IPS DF 4.7 (cell line): ENCODE results near the gene TCF12.
"Not testable (repeated sequence)": the region's sequence is repeated elsewhere in the genome, so short reads cannot be mapped to it uniquely, and the experiment has no call there.

ENCODE experiments used
- DNase-seq: peaks from one replicate; pipeline ENCODE4 v3.0.0-alpha.2; 2013; ENCODE audit warnings: low spot score; ENCODE audit errors: extremely low read depth

Gene TCF12

DNA sequence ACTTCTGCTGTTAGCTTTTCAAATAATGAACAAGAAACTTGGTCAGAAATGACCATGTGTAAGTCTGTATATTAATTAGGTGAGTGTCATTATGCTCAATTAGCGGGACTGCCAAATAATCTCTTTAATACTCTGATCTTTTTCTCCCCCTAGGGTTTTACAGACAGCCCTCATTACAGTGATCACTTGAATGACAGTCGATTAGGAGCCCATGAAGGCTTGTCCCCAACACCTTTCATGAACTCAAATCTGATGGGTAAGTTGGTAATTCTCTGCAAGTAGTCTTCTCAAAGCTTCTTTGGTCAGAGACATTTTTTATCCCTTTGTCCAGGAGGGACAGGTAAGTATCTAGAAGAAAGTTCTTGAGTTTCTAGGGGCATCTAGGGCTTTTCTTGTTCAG is 173.2 kb downstream of the TCF12 start:
- no peak for DNase-seq

DNA sequence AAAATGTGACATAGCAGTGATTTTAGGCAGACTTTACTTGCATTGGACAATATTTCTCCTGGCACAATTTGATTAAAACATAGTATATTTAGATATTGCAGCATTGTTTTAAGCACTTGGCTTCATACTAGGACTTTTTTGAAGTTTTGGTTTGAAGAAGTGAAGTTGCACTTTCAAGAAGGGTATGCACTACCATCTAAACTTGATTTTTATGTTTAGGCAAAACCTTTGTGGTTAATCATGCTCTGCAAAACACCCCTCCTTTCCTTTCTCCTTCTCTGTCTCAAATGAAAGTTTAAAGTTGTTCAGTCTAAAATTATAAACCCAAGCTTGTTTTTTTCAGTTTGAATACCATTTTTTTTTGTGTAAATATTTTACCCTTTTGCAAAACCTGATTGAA is 173.8 kb downstream of the TCF12 start:
- no peak for DNase-seq

DNA sequence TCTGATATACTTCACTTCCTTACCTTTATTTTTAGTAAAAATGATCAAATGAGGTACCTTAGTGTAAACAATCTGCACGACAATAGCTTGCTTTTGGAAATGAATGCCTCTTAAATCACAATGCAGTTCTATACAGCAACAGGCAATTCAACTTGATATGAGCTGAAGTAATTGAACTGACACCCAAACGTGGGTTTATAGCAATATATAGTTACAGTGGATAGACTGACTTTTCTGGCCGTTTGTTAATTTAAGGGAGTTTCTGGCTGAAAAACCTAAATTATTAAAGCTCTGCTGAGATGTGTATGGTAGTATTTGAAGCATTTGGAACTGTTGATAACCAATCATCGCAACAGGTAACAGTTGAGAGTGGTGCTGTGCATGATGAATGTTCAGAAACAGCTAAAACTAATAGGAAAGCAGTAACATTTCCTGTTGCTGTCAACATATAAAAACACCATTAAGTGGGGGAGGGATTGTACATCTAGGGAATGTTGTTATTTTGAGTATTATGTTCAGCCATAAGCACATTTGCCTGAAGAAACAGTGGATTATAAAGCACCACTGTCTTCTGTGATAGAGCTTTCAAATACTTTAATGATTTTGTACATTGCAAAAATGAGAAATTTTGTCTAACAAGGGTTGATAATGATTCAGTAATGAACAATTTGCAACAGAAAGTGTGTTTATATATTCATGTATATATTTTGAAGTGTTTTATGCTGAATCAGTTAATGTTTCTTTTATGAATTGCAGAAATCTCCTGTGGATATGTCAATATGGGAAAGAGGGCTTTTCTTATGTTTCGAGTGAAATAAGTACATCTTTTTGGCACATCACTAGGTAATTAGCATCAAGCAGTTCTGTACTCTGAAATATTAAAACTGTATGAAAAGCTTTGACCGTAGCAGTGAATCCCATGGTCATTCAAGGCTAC is 176.1 kb downstream of the TCF12 start:
- DNase-seq = no peak

- no peak for DNase-seq
Measured at GRCh38 chr15:57095896-57096295, 177.5 kb downstream of the TCF12 start.

- no peak for DNase-seq
Measured at GRCh38 chr15:57097246-57097645, 178.8 kb downstream of the TCF12 start.

GRCh38 chr15:57097919-57098543 is 179.6 kb downstream of the TCF12 start:
- DNase-seq = not testable (repeated sequence)

DNA sequence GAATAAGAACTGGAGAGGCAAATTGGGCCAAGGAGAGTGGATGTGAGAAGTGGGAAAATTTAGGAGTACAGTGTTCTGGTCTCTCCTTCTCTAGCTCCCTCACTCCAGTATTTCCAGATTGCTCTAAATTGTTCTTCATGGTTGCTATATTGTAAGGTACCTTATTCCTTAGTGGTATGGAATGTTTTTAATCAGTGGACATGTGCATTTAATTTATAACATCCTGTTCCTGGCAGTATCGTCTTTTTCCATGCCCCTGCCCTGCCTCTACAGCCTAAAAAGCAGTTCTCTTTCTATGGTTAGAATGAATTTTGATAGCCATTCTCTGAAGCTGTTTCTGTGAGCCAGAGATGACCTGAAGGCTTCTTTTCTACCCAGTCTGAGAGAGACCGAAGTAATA is 180.5 kb downstream of the TCF12 start:
- DNase-seq = no peak

- no peak for DNase-seq
Measured at GRCh38 chr15:57100136-57100539, 181.7 kb downstream of the TCF12 start.

GRCh38 chr15:57102858-57103257 is 184.4 kb downstream of the TCF12 start:
- no peak for DNase-seq

GRCh38 chr15:57108296-57108695 is 189.9 kb downstream of the TCF12 start:
- no peak for DNase-seq

DNA sequence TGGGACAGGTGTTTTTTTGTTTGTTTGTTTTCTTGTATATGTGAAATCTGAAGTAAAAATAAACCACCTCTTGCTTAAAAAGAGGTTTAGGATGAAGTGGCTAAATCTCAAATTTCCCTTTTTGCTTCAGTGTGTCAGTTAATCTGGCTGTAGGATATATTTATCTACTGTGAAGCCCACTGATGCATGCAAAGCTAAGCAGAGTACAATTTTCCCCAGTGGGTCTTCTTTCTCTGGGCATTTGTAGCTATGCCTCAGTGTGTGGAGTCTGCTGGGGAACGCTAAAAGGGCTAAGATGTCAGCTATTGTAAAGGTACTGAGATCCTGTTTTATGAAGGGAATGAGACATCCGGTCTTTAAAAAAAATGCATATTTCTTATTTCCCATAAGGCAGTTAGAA is 190.6 kb downstream of the TCF12 start:
- DNase-seq = no peak

GRCh38 chr15:57111002-57111401 is 192.6 kb downstream of the TCF12 start:
- no peak for DNase-seq

- DNase-seq = no peak
Measured at GRCh38 chr15:57112178-57112577, 193.7 kb downstream of the TCF12 start.

DNA sequence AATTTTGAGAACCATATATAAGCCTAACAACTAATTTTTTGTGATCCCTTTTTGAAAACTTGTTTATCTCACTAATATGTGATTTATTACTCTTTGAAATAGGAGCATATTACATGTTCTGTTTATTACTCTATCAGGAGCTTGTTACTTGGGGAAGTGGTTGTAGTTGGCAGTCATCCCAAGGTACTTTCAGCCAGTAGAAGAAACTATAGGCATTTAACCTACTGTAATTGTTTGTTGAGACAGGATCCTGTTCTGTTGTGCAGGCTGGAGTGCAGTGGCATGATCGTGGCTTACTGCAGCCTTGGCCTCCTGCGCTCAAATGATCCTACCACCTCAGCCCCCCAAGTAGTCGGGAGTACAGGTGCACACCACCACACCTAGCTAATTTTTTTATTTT is 195.6 kb downstream of the TCF12 start:
- DNase-seq = no peak

DNA sequence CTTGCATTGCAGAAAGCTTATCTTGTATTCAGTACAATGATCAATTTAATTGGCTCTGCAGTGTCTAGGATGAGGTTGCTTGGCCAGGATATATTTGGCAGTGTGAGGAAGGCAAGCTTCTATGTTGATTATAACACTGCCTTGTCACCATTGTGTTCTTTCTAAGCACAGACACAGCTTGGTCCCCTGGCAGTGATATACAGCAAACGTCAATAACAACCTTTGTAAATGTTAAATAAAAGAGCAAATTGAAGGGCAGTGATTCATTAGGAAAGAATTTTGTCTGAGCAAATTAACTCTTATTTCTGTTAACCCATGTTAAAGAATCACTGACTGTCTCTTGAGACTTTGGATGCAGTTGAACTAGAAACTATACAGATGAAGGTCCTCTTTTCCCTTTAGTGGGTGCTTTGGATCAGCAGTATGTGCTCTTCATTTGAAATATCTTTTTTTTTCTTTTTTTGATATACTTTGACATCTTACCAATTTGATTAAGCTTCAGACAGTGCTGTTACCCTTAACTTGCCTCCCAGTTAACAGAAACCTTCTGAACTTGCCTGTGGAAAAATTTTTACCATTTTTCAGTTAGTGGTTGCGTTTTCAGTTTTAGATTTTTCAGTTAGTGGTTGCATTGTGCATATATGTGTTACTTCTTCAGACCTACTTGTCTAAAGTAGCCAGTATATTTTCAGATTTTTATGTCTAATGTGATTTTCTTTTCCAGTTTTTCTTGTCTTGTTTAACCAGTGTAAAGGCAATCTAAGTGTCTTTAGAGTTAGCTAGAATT is 199.8 kb downstream of the TCF12 start:
- peak; percentile 9 for DNase-seq

GRCh38 chr15:57122080-57122840 is 203.8 kb downstream of the TCF12 start:
- DNase-seq = no peak

- no peak for DNase-seq
Measured at GRCh38 chr15:57124036-57124435, 205.6 kb downstream of the TCF12 start.

DNA sequence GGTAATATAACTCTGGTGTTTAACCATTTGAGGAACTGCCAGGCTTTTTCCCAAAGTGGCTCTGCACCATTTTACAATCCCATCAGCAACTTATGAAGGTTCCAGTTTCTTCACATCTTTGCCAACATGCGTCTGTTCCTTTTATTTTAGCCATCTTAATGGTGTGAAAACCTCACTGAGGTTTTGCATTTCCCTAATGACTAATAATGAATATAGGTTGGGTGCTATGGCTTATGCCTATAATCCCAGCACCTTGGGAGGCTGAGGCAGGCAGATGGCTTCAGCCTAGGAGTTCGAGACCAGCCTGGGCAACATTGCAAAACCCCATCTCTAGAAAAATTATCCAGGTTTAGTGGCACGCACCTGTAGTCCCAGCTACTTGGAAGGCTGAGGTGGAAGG is 210.6 kb downstream of the TCF12 start:
- DNase-seq = no peak

GRCh38 chr15:57130956-57131355 is 212.5 kb downstream of the TCF12 start:
- DNase-seq = no peak

GRCh38 chr15:57133127-57133968 is 214.9 kb downstream of the TCF12 start:
- DNase-seq = no peak
